ENCODE measurements around the gene SZT2. TPM values are rescaled to one million over a fixed set of nuclear protein-coding genes. Genes with fewer than 3 reads are reported as not detected.

SZT2 gene
- total RNA-seq, 1 donor from 2014 or later: 33.6 TPM

DNA sequence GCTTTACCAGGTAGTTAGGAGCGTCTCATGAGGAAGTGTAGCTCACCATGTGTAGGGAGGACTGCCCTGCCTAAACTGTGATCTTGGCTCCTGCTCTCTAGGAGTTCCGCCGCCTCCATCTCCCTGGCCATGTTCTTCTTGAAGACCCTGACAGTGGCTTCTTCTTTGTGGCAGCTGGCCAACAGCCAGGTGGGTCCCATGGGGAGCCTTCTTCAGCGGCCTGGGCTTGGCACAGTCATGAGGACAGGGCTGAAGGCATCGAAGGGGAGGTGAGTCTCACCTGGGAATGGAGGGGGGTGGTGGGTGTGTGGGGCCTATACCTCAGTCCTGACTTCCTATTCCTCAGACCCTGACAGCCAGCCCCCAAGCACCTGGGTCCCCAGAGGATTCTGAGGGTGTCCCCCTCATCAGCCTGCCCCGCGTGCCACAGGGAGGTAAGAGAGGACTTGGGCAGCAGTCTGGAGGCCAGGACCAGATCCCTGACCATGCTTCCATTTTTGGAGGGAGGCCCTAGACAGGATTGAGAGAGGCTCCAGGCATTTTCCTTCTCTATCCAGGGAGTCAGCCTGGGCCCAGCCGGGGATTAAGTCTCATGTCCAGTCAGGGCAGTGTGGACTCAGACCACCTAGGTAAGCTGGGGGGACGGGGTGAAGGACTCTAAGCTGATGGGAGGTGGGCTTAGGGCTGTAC is 42.6 kb downstream of the SZT2 start:
- Mint-ChIP-seq H3K27ac (ENCODE audit: unreplicated experiment) (no peak overlapping the region), H3K9me3 (ENCODE audit: low read depth) (no peaks in the 10 kb centered on the region), H3K36me3 (ENCODE audit: low read depth) (peaks cover 55% of the 10 kb centered on the region), H3K27me3 (ENCODE audit: low read depth) (no peaks in the 10 kb centered on the region), H3K4me3 (ENCODE audit: unreplicated experiment) (no peak overlapping the region), H3K4me1 (ENCODE audit: low read depth) (peaks cover 6% of the 10 kb centered on the region)
- no peak for DNase-seq (ENCODE audit: low spot score)
- TF ChIP-seq, protein P1, sequence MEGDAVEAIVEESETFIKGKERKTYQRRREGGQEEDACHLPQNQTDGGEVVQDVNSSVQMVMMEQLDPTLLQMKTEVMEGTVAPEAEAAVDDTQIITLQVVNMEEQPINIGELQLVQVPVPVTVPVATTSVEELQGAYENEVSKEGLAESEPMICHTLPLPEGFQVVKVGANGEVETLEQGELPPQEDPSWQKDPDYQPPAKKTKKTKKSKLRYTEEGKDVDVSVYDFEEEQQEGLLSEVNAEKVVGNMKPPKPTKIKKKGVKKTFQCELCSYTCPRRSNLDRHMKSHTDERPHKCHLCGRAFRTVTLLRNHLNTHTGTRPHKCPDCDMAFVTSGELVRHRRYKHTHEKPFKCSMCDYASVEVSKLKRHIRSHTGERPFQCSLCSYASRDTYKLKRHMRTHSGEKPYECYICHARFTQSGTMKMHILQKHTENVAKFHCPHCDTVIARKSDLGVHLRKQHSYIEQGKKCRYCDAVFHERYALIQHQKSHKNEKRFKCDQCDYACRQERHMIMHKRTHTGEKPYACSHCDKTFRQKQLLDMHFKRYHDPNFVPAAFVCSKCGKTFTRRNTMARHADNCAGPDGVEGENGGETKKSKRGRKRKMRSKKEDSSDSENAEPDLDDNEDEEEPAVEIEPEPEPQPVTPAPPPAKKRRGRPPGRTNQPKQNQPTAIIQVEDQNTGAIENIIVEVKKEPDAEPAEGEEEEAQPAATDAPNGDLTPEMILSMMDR (IDR thresholded peaks at IDR 0.05): no peak

DNA sequence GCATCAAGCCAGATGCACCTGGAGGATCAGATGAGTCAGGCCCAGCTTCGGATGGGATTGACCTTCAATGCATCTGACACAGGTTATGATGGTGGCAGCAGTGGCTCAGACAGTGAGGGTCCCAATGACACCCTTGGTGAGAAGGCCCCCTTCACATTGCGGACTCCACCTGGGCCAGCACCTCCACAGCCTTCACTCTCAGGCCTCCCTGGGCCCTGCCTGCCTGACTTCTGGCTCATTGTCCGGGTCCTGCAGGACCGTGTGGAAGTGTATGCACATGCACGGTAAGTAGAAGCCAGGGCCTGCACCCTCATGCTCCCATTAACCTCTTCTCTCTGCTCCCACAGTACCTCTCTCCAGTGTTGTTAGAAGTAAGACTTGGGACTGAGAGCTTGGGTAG is 43.2 kb downstream of the SZT2 start:
- H3K27me3 Mint-ChIP-seq (ENCODE audit: low read depth): no peaks in the 10 kb centered on the region
- TF ChIP-seq, protein P1 (IDR thresholded peaks at IDR 0.05): no peak
- no peaks in the 10 kb centered on the region for H3K9me3 Mint-ChIP-seq (ENCODE audit: low read depth)
- H3K27ac Mint-ChIP-seq (ENCODE audit: unreplicated experiment): no peak overlapping the region
- H3K36me3 Mint-ChIP-seq (ENCODE audit: low read depth): peaks cover 53% of the 10 kb centered on the region
- H3K4me3 Mint-ChIP-seq (ENCODE audit: unreplicated experiment): no peak overlapping the region
- peaks cover 6% of the 10 kb centered on the region for H3K4me1 Mint-ChIP-seq (ENCODE audit: low read depth)
- DNase-seq (ENCODE audit: low spot score): no peak

DNA sequence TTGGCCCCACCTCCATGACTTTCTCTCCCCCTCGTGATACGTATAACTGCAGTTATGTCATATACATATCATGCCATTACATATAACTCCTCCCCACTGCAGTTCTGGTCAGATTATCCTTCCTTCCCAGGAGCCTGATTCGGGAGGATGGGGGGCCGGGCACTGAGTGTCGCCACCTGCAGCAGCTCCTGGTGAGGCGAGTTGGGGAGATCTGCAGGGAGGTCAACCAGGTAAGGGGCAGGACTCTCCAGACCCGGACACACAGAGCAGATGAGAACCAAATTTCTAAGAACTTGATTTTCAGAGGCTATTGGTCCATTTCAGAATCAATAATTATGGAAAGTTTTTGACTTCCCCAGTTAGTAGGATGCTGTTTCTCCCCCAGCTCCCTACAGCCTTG is 44.6 kb downstream of the SZT2 start:
- Mint-ChIP-seq H3K9me3 (ENCODE audit: low read depth) (no peaks in the 10 kb centered on the region), H3K4me1 (ENCODE audit: low read depth) (peaks cover 6% of the 10 kb centered on the region), H3K27me3 (ENCODE audit: low read depth) (no peaks in the 10 kb centered on the region), H3K27ac (ENCODE audit: unreplicated experiment) (no peak overlapping the region), H3K36me3 (ENCODE audit: low read depth) (peaks cover 52% of the 10 kb centered on the region), H3K4me3 (ENCODE audit: unreplicated experiment) (no peak overlapping the region)
- TF ChIP-seq, protein P1 (IDR thresholded peaks at IDR 0.05): no peak
- no peak for DNase-seq (ENCODE audit: low spot score)

DNA sequence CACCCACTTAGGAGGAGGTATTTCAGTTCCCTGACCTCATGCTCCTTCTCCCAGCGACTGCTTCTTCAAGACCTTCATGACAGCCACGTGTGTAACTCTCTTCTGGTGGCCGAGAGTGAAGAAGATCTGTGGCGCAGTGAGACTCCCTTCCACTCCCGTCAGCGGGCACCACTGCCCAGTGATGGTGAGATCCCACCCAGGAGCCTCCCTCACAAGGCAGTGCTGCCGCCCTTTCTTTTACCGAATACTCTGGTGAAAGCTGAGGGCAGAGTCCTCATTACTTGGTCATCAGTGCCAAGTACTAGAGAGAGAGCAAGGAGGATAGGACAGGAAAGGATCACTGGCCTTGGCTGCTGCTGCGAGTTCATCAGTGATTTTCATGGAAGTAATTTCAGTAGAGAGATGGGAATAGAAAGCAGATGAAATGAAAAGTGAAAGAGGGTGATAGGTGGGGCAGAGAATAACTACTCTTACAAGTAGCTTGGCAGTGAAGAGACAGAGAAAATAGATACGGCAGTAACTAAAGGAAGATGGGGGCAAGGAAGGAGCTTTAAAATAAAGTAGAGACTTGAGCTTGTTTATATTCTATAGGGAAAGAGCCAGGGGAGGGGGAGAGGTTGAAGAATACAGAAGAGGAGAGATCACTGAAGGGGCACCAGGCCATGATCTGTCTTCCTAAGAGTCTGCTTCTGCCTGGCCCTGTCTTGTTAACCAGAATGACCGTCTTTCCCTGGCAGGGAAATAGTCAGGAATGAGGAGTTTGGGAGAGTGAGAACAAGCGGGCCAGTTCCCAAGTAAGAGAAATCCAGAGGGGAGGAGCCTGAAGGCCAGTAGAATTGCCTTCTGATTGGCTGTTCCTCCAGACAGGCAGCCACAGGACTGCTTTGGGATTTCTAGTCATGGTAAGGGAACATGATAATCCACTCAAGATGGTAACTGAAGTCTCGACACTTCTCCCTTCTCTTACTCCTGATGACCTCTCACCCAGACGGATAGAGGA is 45.7 kb downstream of the SZT2 start:
- Mint-ChIP-seq H3K36me3 (ENCODE audit: low read depth) (peaks cover 45% of the 10 kb centered on the region), H3K9me3 (ENCODE audit: low read depth) (no peaks in the 10 kb centered on the region), H3K27me3 (ENCODE audit: low read depth) (no peaks in the 10 kb centered on the region), H3K4me3 (ENCODE audit: unreplicated experiment) (no peak overlapping the region), H3K27ac (ENCODE audit: unreplicated experiment) (no peak overlapping the region), H3K4me1 (ENCODE audit: low read depth) (peaks cover 6% of the 10 kb centered on the region)
- TF ChIP-seq, protein P1 (IDR thresholded peaks at IDR 0.05): no peak
- no peak for DNase-seq (ENCODE audit: low spot score)

DNA sequence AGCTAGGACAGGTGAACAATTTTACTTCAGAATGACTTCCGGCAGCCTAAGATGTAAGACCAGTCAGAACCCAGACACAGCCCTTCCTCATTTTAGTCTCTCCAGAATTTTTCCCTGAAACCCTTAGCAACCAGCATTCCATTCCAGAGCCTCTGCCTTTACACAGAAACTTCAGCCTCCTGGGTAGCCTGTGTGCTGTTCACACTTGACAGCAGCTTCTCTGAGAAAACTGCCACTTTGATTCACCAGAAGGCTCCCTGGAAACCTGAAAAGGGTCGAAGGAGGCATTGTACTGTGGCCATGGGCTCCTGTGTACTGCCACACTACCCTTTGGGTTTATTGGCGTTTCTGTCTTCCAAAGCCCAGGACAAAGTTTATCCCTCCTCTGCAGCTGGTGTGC is 46.7 kb downstream of the SZT2 start:
- peaks cover 40% of the 10 kb centered on the region for H3K36me3 Mint-ChIP-seq (ENCODE audit: low read depth)
- TF ChIP-seq, protein P1 (IDR thresholded peaks at IDR 0.05): no peak
- DNase-seq (ENCODE audit: low spot score): no peak
- no peak overlapping the region for H3K4me3 Mint-ChIP-seq (ENCODE audit: unreplicated experiment)
- no peaks in the 10 kb centered on the region for H3K27me3 Mint-ChIP-seq (ENCODE audit: low read depth)
- H3K4me1 Mint-ChIP-seq (ENCODE audit: low read depth): peaks cover 6% of the 10 kb centered on the region
- no peaks in the 10 kb centered on the region for H3K9me3 Mint-ChIP-seq (ENCODE audit: low read depth)
- H3K27ac Mint-ChIP-seq (ENCODE audit: unreplicated experiment): no peak overlapping the region

Data from chondrocyte (in vitro differentiated cells).